Astrocyte (in vitro differentiated cells and primary cell): ENCODE results near the gene FXYD4.

Experiments
- EZH2 ChIP-seq: IDR thresholded peaks from 2 replicates; pipeline ENCODE4 v1.6.1; 2012; ENCODE audit warnings: mild to moderate bottlenecking, low read length, inconsistent platforms; ENCODE audit not compliant: insufficient read depth
- TF ChIP-seq, protein P1 (sequence below): IDR thresholded peaks from 2 replicates; pipeline ENCODE4 v1.5.1; 2011; ENCODE audit warnings: low read depth, mild to moderate bottlenecking, inconsistent platforms, low read length, moderate library complexity; ENCODE audit not compliant: insufficient read depth

DNA sequence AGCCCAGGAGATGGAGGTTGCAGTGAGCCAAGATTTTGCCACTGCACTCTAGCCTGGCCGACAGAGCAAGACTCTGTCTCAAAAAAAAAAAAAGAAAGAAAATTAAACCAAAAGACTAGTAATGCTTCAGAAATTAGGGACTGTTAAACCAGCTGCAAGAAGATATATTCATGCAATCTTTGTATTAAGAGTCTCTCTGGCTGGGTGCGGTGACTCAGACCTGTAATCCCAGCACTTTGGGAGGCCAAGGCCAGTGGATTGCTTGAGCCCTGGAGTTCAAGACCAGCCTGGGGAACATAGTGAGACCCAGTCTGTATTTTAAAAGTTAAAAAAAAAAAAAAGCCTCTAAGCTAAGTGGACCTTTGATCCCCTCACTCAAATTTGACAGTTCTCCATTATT is 40.1 kb downstream of the FXYD4 start:
- TF ChIP-seq, protein P1, sequence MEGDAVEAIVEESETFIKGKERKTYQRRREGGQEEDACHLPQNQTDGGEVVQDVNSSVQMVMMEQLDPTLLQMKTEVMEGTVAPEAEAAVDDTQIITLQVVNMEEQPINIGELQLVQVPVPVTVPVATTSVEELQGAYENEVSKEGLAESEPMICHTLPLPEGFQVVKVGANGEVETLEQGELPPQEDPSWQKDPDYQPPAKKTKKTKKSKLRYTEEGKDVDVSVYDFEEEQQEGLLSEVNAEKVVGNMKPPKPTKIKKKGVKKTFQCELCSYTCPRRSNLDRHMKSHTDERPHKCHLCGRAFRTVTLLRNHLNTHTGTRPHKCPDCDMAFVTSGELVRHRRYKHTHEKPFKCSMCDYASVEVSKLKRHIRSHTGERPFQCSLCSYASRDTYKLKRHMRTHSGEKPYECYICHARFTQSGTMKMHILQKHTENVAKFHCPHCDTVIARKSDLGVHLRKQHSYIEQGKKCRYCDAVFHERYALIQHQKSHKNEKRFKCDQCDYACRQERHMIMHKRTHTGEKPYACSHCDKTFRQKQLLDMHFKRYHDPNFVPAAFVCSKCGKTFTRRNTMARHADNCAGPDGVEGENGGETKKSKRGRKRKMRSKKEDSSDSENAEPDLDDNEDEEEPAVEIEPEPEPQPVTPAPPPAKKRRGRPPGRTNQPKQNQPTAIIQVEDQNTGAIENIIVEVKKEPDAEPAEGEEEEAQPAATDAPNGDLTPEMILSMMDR = no peak
- TF ChIP-seq EZH2 = no peak
